ENCODE measurements around the gene LARP4B. TPM values are rescaled to one million over a fixed set of nuclear protein-coding genes. Genes with fewer than 3 reads are reported as not detected.
A peak's percentile ranks its signal among the peaks of the same experiment; 100 is the strongest.
"Not testable (repeated sequence)": the region's sequence is repeated elsewhere in the genome, so short reads cannot be mapped to it uniquely, and the experiment has no call there.

Gene LARP4B
- total RNA-seq, 1 experiment from 2014 or later: 181 TPM

- Mint-ChIP-seq H3K27ac (ENCODE audit: unreplicated experiment) (no peak overlapping the region), H3K27me3 (ENCODE audit: unreplicated experiment) (no peaks in the 10 kb centered on the region), H3K9me3 (ENCODE audit: low read depth, unreplicated experiment) (no peaks in the 10 kb centered on the region), H3K4me1 (ENCODE audit: low read depth, unreplicated experiment) (peaks cover 9% of the 10 kb centered on the region), H3K36me3 (ENCODE audit: insufficient read depth, unreplicated experiment) (no peaks in the 10 kb centered on the region), H3K4me3 (ENCODE audit: low read depth, unreplicated experiment) (no peak overlapping the region)
- CTCF ChIA-PET: interaction anchor here (0.6 to 0.7 kb wide), 2 partner anchors 39 to 43 kb away, joined by 3 to 4 read pairs; no protein-coding TSS in a partner anchor
- DNase-seq: peak; percentile 32
- BruUV-seq (replicated peaks): no TSS peak
- intact Hi-C loops (cut with micrococcal nuclease; ENCODE audit: unreplicated experiment): no loop called here
- TF ChIP-seq CTCF (IDR thresholded peaks at IDR 0.05; ENCODE audit: unreplicated experiment): no peak
Measured at GRCh38 chr10:944034-944831, 12.7 kb upstream of the LARP4B start.

GRCh38 chr10:943334-944033, 12.0 kb upstream of the LARP4B start:
- TF ChIP-seq CTCF (IDR thresholded peaks at IDR 0.05; ENCODE audit: unreplicated experiment): no peak
- intact Hi-C loops (cut with micrococcal nuclease; ENCODE audit: unreplicated experiment): no loop called here
- H3K4me1 Mint-ChIP-seq (ENCODE audit: low read depth, unreplicated experiment): peaks cover 9% of the 10 kb centered on the region
- H3K4me3 Mint-ChIP-seq (ENCODE audit: low read depth, unreplicated experiment): no peak overlapping the region
- CTCF ChIA-PET: no interaction called here
- no peaks in the 10 kb centered on the region for H3K9me3 Mint-ChIP-seq (ENCODE audit: low read depth, unreplicated experiment)
- no TSS peak for BruUV-seq (replicated peaks)
- H3K27ac Mint-ChIP-seq (ENCODE audit: unreplicated experiment): no peak overlapping the region
- H3K27me3 Mint-ChIP-seq (ENCODE audit: unreplicated experiment): no peaks in the 10 kb centered on the region
- no peaks in the 10 kb centered on the region for H3K36me3 Mint-ChIP-seq (ENCODE audit: insufficient read depth, unreplicated experiment)
- no peak for DNase-seq

GRCh38 chr10:938941-939678, 7.6 kb upstream of the LARP4B start:
- DNase-seq: no peak
- TF ChIP-seq CTCF (IDR thresholded peaks at IDR 0.05; ENCODE audit: unreplicated experiment): no peak
- Mint-ChIP-seq H3K27me3 (ENCODE audit: unreplicated experiment) (no peaks in the 10 kb centered on the region), H3K4me1 (ENCODE audit: low read depth, unreplicated experiment) (peaks cover 2% of the 10 kb centered on the region), H3K9me3 (ENCODE audit: low read depth, unreplicated experiment) (no peaks in the 10 kb centered on the region), H3K4me3 (ENCODE audit: low read depth, unreplicated experiment) (no peak overlapping the region), H3K27ac (ENCODE audit: unreplicated experiment) (no peak overlapping the region), H3K36me3 (ENCODE audit: insufficient read depth, unreplicated experiment) (no peaks in the 10 kb centered on the region)
- intact Hi-C loops (cut with micrococcal nuclease; ENCODE audit: unreplicated experiment): no loop called here
- no TSS peak for BruUV-seq (replicated peaks)
- CTCF ChIA-PET: no interaction called here

GRCh38 chr10:934746-935406, 3.4 kb upstream of the LARP4B start:
- CTCF ChIA-PET: no interaction called here
- Mint-ChIP-seq H3K27me3 (ENCODE audit: unreplicated experiment) (no peaks in the 10 kb centered on the region), H3K4me1 (ENCODE audit: low read depth, unreplicated experiment) (no peaks in the 10 kb centered on the region), H3K9me3 (ENCODE audit: low read depth, unreplicated experiment) (no peaks in the 10 kb centered on the region), H3K4me3 (ENCODE audit: low read depth, unreplicated experiment) (no peak overlapping the region), H3K36me3 (ENCODE audit: insufficient read depth, unreplicated experiment) (peaks cover 29% of the 10 kb centered on the region), H3K27ac (ENCODE audit: unreplicated experiment) (no peak overlapping the region)
- intact Hi-C loops (cut with micrococcal nuclease; ENCODE audit: unreplicated experiment): no loop called here
- no TSS peak for BruUV-seq (replicated peaks)
- no peak for DNase-seq
- TF ChIP-seq CTCF (IDR thresholded peaks at IDR 0.05; ENCODE audit: unreplicated experiment): no peak

- DNase-seq; H3K27me3 Mint-ChIP-seq (ENCODE audit: unreplicated experiment); CTCF ChIA-PET; H3K9me3 Mint-ChIP-seq (ENCODE audit: low read depth, unreplicated experiment); H3K4me3 Mint-ChIP-seq (ENCODE audit: low read depth, unreplicated experiment); H3K4me1 Mint-ChIP-seq (ENCODE audit: low read depth, unreplicated experiment); intact Hi-C loops (cut with micrococcal nuclease; ENCODE audit: unreplicated experiment); BruUV-seq (replicated peaks); H3K27ac Mint-ChIP-seq (ENCODE audit: unreplicated experiment): not testable (repeated sequence)
- peaks cover 36% of the 10 kb centered on the region for H3K36me3 Mint-ChIP-seq (ENCODE audit: insufficient read depth, unreplicated experiment)
Measured at GRCh38 chr10:934165-934564, 2.7 kb upstream of the LARP4B start.

All from Calu3 (cell line).